HG02610 (cell line): Measurements from ENCODE around the gene EXT2.

Source experiments
- ATAC-seq: cut with Tn5 transposase; IDR thresholded peaks from one replicate; pipeline ENCODE4 v1.9.1; 2021; ENCODE audit warnings: mild to moderate bottlenecking, moderate library complexity; ENCODE audit not compliant: unreplicated experiment

Gene EXT2

DNA sequence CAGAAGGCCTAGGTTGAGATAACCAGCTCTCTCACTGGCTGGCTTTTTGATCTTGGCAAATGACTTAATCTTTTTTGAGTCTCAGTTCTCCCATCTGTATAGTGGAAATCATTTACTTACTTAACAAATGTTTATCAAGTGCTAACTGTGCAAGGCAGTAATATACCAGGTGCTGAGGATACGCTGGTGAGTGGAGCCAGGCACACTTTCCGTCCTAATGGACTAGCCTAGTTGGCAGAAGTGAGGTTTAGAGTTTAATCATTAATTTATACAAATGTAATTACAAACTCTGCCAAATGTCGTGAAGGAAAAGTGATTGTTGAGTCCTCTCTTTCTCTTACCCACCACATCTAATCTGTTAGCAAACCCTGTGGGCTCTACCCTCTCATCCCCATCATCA, 33.3 kb downstream of the EXT2 start:
- no peak for ATAC-seq

GRCh38 chr11:44130751-44131150, 35.3 kb downstream of the EXT2 start:
- ATAC-seq, result no peak

- no peak for ATAC-seq
Measured at GRCh38 chr11:44133335-44133946, 38.0 kb downstream of the EXT2 start.

DNA sequence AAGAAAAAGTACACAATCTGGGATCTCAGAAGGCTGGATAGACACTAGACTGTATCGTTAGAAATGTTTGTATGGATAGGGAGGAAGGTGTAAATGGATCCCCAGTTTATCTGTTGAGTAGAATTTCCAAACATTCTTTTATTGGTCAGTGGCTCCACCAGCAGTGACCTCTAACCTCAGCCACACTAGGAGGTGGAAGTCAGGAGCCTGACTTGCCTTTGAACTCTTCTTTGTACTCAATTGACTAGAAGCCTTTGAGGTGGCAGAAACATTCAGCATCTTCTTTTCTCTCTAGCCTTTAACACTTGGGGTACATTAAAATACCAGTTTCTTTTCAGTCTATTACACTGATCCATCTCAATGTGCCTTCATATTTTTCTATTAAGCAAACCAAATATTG, 39.1 kb downstream of the EXT2 start:
- no peak for ATAC-seq

- no peak for ATAC-seq
Measured at GRCh38 chr11:44136176-44136945, 40.9 kb downstream of the EXT2 start.

- no peak for ATAC-seq
Measured at GRCh38 chr11:44137057-44137456, 41.6 kb downstream of the EXT2 start.

- ATAC-seq, result no peak
Measured at GRCh38 chr11:44138286-44138685, 42.8 kb downstream of the EXT2 start.

GRCh38 chr11:44138980-44139379, 43.5 kb downstream of the EXT2 start:
- ATAC-seq, result no peak

GRCh38 chr11:44139565-44140330, 44.3 kb downstream of the EXT2 start:
- no peak for ATAC-seq

DNA sequence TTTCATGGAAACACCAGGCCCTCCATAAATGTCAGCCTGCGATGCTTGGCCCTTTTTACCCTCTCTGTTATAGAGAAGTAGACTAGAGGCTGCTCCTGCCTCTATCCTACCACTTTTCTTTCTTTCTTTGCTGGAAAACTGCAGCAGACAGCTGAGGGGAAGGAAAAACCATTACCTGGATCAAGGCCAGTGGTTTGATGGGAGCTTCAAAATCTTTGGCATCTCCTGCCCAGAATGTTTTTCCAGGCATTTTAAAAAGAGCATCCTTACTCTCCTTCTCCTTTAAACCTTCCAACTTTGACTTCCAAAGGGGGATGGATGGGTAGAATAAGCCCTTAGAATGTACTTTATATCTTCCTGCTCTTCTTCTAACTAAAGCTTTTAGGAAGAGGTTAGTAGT, 44.9 kb downstream of the EXT2 start:
- ATAC-seq, result no peak

DNA sequence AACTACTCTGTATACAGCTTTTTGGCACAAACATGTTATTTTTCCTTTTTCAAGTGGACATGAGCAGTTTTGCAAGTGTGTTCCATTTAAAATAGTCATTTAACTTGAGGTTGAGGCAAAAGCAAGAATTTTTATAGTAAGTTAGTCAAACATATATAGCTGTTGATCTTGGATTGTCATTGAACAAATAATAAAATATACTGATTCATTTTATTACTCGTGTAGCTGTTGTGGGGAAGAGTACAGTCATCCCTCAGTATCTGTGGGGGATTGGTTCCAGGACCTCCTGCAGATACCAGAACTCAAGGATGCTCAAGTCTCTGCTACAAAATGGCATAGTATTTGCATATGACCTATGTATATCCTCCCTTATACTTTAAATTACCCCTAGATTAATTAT, 45.3 kb downstream of the EXT2 start:
- ATAC-seq, result no peak

GRCh38 chr11:44143987-44144909, 48.8 kb downstream of the EXT2 start:
- ATAC-seq, result no peak

- ATAC-seq, result no peak
Measured at GRCh38 chr11:44145011-44145775, 49.7 kb downstream of the EXT2 start.

DNA sequence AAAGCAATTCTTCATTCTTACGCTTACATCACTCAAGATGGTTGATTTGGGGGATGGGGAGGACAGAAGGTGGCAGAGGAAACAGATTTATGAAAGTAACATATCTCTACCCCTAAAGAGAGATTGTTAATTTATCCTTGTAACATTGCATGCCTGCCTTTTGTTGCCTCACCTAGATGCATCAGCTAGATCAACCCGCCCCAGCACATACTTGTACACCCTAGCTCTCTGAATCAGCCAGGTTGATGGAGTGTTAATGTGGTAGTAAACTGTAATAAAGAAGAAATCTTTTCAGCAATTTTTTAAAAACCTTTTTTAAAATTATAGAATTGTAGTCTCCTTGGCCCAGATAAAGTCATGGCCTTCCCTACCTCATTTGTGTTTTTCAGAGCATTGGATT, 51.5 kb downstream of the EXT2 start:
- ATAC-seq, result no peak

GRCh38 chr11:44147751-44148150, 52.3 kb downstream of the EXT2 start:
- no peak for ATAC-seq

DNA sequence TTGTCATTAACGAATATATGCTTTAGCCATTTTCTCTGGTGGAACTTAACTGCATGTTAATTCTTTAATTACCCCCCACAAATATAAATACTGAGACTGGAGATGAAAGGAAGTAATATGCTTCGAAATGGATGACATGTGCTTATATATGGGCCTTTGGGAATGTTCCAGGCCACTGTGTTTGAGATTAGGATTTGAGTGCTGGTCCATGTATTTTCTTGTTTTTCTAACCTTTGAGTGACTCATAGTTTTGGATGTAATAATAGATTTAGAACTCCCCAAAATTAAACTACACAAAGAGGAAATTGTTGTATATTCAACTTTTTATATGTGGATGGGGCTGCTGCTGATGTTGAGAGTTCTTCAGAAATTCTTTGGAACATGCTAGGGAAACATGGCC, 54.2 kb downstream of the EXT2 start:
- no peak for ATAC-seq

GRCh38 chr11:44150401-44150800, 54.9 kb downstream of the EXT2 start:
- ATAC-seq, result no peak

DNA sequence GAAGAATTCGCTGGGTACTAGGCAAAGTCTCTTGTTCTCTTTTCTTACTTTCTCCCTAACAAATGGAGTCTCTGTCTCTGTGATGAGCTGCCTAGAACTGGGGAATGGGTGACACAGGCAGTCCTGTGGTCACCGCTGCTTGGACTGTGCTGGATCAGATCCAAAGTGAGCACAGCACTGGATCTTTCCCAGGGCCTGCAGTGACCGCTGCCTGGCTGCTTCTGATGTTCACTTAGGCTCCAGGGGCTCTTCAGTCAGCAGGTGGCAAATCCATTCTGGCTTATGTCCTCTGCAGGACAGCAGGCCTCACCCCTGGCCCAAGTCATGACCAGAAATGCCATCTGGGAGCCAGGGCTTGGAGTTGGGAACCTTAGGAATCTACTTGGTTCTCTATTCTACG, 61.5 kb downstream of the EXT2 start:
- no peak for ATAC-seq

DNA sequence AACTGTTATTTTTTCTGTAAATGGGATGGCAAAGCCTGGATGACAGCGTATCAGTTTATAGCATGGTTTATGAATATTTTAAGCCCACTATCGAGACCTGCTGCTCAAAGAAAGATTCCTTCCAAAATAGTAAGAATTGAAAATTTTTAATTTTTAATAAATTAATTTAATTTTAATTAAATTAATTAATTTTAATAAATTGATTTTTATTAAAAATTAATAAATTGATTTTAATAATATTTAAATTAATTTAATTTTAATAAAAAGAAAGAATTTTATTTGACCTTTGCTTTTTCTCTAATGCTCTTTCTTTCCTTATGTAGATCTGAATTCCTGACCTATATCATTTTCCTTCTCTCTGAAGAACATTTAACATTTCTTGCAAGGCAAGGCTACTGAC, 62.9 kb downstream of the EXT2 start:
- ATAC-seq, result no peak
